PC-3 (cell line): ENCODE measurements around the gene SPARC. TPM values are rescaled to one million over a fixed set of nuclear protein-coding genes. Genes with fewer than 3 reads are reported as not detected.
"Not testable (repeated sequence)": the region's sequence is repeated elsewhere in the genome, so short reads cannot be mapped to it uniquely, and the experiment has no call there.

Experiments
- ATAC-seq: fragments of 200-7000 bp; cut with Tn5 transposase; 2 replicates; pipeline ENCODE4 v1.9.1; 2020; ENCODE audit warnings: mild to moderate bottlenecking, moderate library complexity
- BruUV-seq: library from RNA; stranded (reverse); fragments of 400-500 nt; replicated peaks from 2 replicates; lab custom pipeline; 2021; lab: Mats Ljungman, UMichigan
- CTCF ChIA-PET: fragments of 300-600 bp; sonication (Branson Sonifier 250); formaldehyde crosslinking; loops from one replicate; lab custom pipeline; 2022; ENCODE audit warnings: antibody characterized with exemption; lab: Charles Lee
- POLR2A ChIA-PET: fragments of 300-600 bp; sonication (Branson Sonifier 250); formaldehyde crosslinking; loops from one replicate; lab custom pipeline; 2022; ENCODE audit warnings: antibody characterized with exemption; ENCODE audit not compliant: unreplicated experiment; lab: Charles Lee
- DNase-seq: peaks from one replicate; pipeline ENCODE4 v3.0.0-alpha.2; 2015
- H2AFZ ChIP-seq: fragments of 300-600 bp; sonication (generic); 2 replicates; pipeline ENCODE4 v1.6.0; 2016; ENCODE audit warnings: antibody characterized with exemption, low read length
- H3F3A ChIP-seq: fragments of 300-600 bp; sonication (generic); one replicate; pipeline ENCODE4 v1.6.0; 2017; ENCODE audit warnings: antibody characterized with exemption, low read length, control low read depth, mild to moderate bottlenecking; ENCODE audit not compliant: unreplicated experiment
- H3K27ac ChIP-seq: fragments of 300-600 bp; sonication (generic); 2 replicates; pipeline ENCODE4 v1.5.1; 2016; ENCODE audit warnings: mild to moderate bottlenecking, low read length
- H3K27me3 ChIP-seq: fragments of 300-600 bp; sonication (generic); 2 replicates; pipeline ENCODE4 v1.6.1; 2016; ENCODE audit warnings: low read length, mixed read lengths
- H3K36me3 ChIP-seq: fragments of 300-600 bp; sonication (generic); 2 replicates; pipeline ENCODE4 v1.6.1; 2016; ENCODE audit warnings: low read depth, mixed run types, low read length, mixed read lengths
- H3K4me1 ChIP-seq: fragments of 300-600 bp; sonication (generic); 2 replicates; pipeline ENCODE4 v1.5.1; 2016; ENCODE audit warnings: low read length; ENCODE audit not compliant: insufficient read depth
- H3K4me2 ChIP-seq: fragments of 300-600 bp; sonication (generic); 2 replicates; pipeline ENCODE4 v1.6.0; 2016; ENCODE audit warnings: low read length
- H3K4me3 ChIP-seq: fragments of 300-600 bp; sonication (generic); 2 replicates; pipeline ENCODE4 v1.5.1; 2016; ENCODE audit warnings: mild to moderate bottlenecking, low read length, mixed read lengths
- H3K79me2 ChIP-seq: fragments of 300-600 bp; sonication (generic); 2 replicates; pipeline ENCODE4 v1.6.1; 2017; ENCODE audit warnings: low read length, mixed read lengths
- H3K9ac ChIP-seq: fragments of 300-600 bp; sonication (generic); 2 replicates; pipeline ENCODE4 v1.6.0; 2016; ENCODE audit warnings: mild to moderate bottlenecking, low read length
- H3K9me2 ChIP-seq: fragments of 300-600 bp; sonication (generic); replicated peaks from 2 replicates; pipeline ENCODE4 v1.6.1; 2016; ENCODE audit warnings: mixed run types, low read length, mixed read lengths
- H3K9me3 ChIP-seq: fragments of 300-600 bp; sonication (generic); 2 replicates; pipeline ENCODE4 v1.6.1; 2016; ENCODE audit warnings: low read length, mixed read lengths
- H4K20me1 ChIP-seq: fragments of 300-600 bp; sonication (generic); 2 replicates; pipeline ENCODE4 v1.6.1; 2016; ENCODE audit warnings: low read length, mixed read lengths
- CTCF ChIP-seq: fragments of 300-600 bp; sonication (generic); conservative IDR thresholded peaks from 2 replicates; pipeline ENCODE4 v1.5.1; 2017; ENCODE audit warnings: antibody characterized with exemption, low read depth, mild to moderate bottlenecking, low read length
- EZH2 ChIP-seq: fragments of 300-600 bp; sonication (generic); IDR thresholded peaks from one replicate; pipeline ENCODE4 v1.6.1; 2017; ENCODE audit warnings: antibody characterized with exemption, mild to moderate bottlenecking, low read length; ENCODE audit not compliant: unreplicated experiment
- EZH2phosphoT487 ChIP-seq: fragments of 300-600 bp; sonication (generic); IDR thresholded peaks from 2 replicates; pipeline ENCODE4 v1.6.1; 2018; ENCODE audit warnings: mild to moderate bottlenecking, antibody characterized with exemption, low read length, borderline replicate concordance
- intact Hi-C: fragments of 100-400 bp; cut with micrococcal nuclease; formaldehyde crosslinking; loops from 2 replicates; pipeline ENCODE4 v1.9.0; 2023
- total RNA-seq: library from RNA; depleted of rRNA; stranded (reverse); fragments of >200 nt; gene quantifications from 2 replicates; pipeline ENCODE4 v1.2.3, GENCODE V29; 2014

Gene SPARC
- total RNA-seq, 1 experiment from 2014 or later, result 2.7 TPM

GRCh38 chr5:151694035-151694485, 7.3 kb upstream of the SPARC start:
- H3K4me1 ChIP-seq, result peaks cover 18% of the 10 kb centered on the region
- no peak overlapping the region for H3K27ac ChIP-seq
- ChIA-PET CTCF (no interaction called here), POLR2A (interaction anchor here (0.6 kb wide), 1 partner anchor 942 kb away, joined by 9 read pairs; no protein-coding TSS in a partner anchor)
- H3K4me2 ChIP-seq, result no peak overlapping the region
- no peak for TF ChIP-seq EZH2phosphoT487
- no peak for TF ChIP-seq EZH2
- no peak for TF ChIP-seq CTCF
- no peaks in the 10 kb centered on the region for H3K79me2 ChIP-seq
- no peak overlapping the region for H3K9ac ChIP-seq
- H3K4me3 ChIP-seq, result no peak overlapping the region
- no peak overlapping the region for H2AFZ ChIP-seq
- intact Hi-C loops, result no loop called here
- H3K36me3 ChIP-seq, result no peaks in the 10 kb centered on the region
- DNase-seq (peak; percentile 45), ATAC-seq (peak; percentile 26; the same call in 1 of the 2 replicates)
- no peaks in the 10 kb centered on the region for H3F3A ChIP-seq
- H3K9me3 ChIP-seq, result no peaks in the 10 kb centered on the region
- no peaks in the 10 kb centered on the region for H4K20me1 ChIP-seq
- H3K9me2 ChIP-seq, result no peaks in the 10 kb centered on the region
- no peaks in the 10 kb centered on the region for H3K27me3 ChIP-seq
- BruUV-seq, result no TSS peak

GRCh38 chr5:151692312-151692711, 5.6 kb upstream of the SPARC start:
- DNase-seq, result peak; percentile 74
- BruUV-seq, result no TSS peak
- peak; percentile 84 for ATAC-seq
- ChIA-PET CTCF (no interaction called here), POLR2A (no interaction called here)
- no peaks in the 10 kb centered on the region for H3F3A ChIP-seq
- no peaks in the 10 kb centered on the region for H3K79me2 ChIP-seq
- H3K9me3 ChIP-seq, result no peaks in the 10 kb centered on the region
- H3K27ac ChIP-seq, result no peak overlapping the region
- H2AFZ ChIP-seq, result no peak overlapping the region
- no peak overlapping the region for H3K9ac ChIP-seq
- intact Hi-C loops, result no loop called here
- peak overlapping the region; percentile 37 for H3K4me2 ChIP-seq
- TF ChIP-seq EZH2phosphoT487 (no peak), CTCF (no peak), EZH2 (no peak)
- H3K4me1 ChIP-seq, result peaks cover 12% of the 10 kb centered on the region
- no peaks in the 10 kb centered on the region for H3K36me3 ChIP-seq
- H3K27me3 ChIP-seq, result no peaks in the 10 kb centered on the region
- no peaks in the 10 kb centered on the region for H4K20me1 ChIP-seq
- no peak overlapping the region for H3K4me3 ChIP-seq
- H3K9me2 ChIP-seq, result no peaks in the 10 kb centered on the region

DNA sequence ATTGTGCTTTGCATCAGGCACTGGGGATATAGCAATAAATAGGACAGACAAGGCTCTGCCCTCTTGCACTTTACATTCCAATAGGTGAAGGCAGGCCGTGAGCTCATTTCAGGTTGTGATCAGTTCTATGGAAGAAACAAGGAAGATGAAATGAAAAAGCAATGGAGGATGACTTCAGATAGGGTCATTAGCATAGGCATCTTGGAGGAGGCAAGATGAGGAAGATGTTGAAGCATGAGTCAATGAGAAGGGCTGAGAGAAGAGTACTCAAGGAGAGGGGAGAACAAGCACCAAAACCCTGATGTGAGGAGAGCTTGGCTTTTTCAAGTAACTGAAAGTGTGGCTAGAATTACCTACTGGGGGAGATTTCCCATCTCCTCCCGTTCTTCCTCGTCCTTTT, 5.0 kb upstream of the SPARC start:
- H3K4me2 ChIP-seq, result no peak overlapping the region
- no peak overlapping the region for H2AFZ ChIP-seq
- no peaks in the 10 kb centered on the region for H3K36me3 ChIP-seq
- intact Hi-C loops, result no loop called here
- CTCF ChIA-PET, result no interaction called here
- POLR2A ChIA-PET, result no interaction called here
- H3K4me3 ChIP-seq, result no peak overlapping the region
- H3K27ac ChIP-seq, result no peak overlapping the region
- ATAC-seq, result no peak
- H3K9me2 ChIP-seq, result no peaks in the 10 kb centered on the region
- H3K27me3 ChIP-seq, result no peaks in the 10 kb centered on the region
- TF ChIP-seq EZH2 (no peak), EZH2phosphoT487 (no peak), CTCF (no peak)
- no peak for DNase-seq
- H3K4me1 ChIP-seq, result peaks cover 12% of the 10 kb centered on the region
- BruUV-seq, result no TSS peak
- H4K20me1 ChIP-seq, result no peaks in the 10 kb centered on the region
- H3K9ac ChIP-seq, result no peak overlapping the region
- no peaks in the 10 kb centered on the region for H3F3A ChIP-seq
- H3K79me2 ChIP-seq, result no peaks in the 10 kb centered on the region
- H3K9me3 ChIP-seq, result no peaks in the 10 kb centered on the region

GRCh38 chr5:151689591-151689990, 2.9 kb upstream of the SPARC start:
- CTCF ChIA-PET, H3K4me2 ChIP-seq, DNase-seq, H3K27me3 ChIP-seq, H3K27ac ChIP-seq, H3K9me2 ChIP-seq, POLR2A ChIA-PET, H3K36me3 ChIP-seq, H4K20me1 ChIP-seq, H3K9me3 ChIP-seq, H3K79me2 ChIP-seq, intact Hi-C loops, H3K4me3 ChIP-seq, BruUV-seq, H3F3A ChIP-seq, ATAC-seq, H2AFZ ChIP-seq, H3K9ac ChIP-seq: not testable (repeated sequence)
- H3K4me1 ChIP-seq, result peaks cover 20% of the 10 kb centered on the region
